ENCODE data around the gene ASTL.

Gene ASTL

DNA sequence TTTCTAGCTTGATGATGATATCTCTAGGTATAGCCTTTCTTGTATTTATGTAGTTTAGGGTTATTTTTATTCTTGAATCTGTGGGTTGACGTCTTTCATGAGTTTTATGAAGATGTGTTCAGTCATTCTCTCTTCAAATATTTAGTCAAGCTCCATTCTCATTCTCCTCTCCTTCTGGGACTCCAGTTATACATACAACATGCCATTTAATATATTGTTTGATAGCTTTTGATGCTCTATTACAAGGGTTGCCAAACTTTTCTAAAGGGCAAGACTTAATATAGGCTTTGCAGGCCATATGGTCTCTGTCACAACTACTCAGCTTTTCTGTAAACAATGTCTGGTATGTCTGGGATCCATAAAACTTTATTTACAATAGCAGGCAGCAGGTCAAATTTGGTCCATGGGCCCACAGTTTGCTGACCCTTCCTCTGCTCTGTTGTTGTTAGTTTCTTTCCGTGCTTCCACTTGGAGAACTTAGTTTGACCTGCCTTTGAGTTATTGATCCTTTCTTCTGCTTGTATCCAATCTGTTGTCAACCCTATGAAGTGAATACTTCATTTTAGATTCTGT, 63.0 kb downstream of the ASTL start:
- DNase-seq: no peak

DNA sequence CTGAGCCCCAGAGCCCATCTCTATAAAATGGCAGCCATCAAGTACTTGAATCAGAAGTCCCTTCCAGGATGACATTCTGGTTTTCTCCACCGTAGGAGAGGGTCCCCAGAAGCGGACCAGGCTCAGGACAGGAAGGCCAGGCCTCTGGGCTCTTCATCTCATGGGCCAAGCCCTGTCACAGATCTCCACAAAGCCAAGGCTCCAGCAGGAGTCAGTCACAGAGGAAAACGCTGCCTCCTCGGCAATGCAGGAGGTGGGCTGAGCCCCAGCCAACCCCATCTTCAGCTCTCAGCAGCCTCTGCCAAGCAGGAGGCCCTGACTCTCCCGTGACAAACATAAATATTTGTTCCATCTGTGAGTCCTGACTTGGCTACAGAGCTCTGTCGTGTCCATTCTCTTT, 64.1 kb downstream of the ASTL start:
- DNase-seq: no peak

DNA sequence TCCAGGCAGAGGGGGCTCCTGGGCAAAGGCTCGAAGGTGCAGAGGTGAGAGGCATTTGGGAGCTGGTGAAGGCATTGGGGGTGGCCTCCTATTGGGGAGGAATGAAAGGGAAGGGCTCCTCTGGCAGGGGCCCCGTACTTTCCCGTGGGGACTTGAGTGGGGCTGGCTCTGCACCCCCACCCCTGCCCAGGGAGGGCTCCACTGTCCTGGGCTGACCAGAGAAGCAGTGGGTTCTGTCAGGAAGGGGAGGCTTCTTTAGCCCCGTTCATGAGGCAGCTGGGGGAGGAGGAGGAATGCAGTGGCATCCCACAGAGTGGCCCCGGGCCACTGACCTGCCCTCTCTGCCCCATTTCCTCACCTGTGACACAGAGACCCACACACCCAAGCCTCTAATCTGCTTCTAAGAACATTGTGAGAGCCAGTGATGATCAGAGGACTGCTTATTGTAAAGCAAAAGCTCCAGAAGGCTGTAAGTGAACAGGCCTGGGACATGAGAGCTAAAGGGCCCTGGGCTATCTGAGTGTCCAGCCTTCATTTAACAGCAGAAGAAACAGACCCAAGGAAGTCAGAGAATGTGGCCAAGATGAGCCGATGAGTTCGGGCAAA, 65.0 kb downstream of the ASTL start:
- DNase-seq: no peak

All from NCI-H748 treated with DMSO at 0.1 percent for 48 hours (cell line).